ENCODE data around the gene PRUNE2.
A peak's percentile ranks its signal among the peaks of the same experiment; 100 is the strongest.

The PRUNE2 gene

DNA sequence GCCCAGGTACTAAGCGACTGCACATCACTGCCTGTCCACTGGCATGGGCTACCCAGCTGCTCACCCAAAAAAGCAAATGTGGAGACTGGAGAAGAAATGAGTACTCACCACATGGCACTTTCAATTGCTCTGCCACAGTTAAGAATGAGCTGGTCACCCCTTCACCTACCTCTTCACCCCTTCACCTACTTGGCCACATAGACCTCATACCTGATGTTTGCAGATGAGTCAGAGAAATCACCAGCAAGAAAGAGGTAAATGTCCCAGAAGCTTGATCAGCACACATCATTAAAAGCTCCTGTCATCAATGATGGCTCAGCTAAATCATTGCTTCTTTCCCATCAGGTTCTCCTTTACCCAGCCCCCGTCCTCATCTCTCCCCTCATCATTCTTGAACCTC is 7.6 kb upstream of the PRUNE2 start:
- no peak for DNase-seq (ENCODE audit: low spot score)
- POLR2A ChIA-PET (ENCODE audit: low non-redundant PET), result no interaction called here
- CTCF ChIA-PET, result no interaction called here
- H3K27ac ChIP-seq, result no peak overlapping the region
- TF ChIP-seq, protein P1, sequence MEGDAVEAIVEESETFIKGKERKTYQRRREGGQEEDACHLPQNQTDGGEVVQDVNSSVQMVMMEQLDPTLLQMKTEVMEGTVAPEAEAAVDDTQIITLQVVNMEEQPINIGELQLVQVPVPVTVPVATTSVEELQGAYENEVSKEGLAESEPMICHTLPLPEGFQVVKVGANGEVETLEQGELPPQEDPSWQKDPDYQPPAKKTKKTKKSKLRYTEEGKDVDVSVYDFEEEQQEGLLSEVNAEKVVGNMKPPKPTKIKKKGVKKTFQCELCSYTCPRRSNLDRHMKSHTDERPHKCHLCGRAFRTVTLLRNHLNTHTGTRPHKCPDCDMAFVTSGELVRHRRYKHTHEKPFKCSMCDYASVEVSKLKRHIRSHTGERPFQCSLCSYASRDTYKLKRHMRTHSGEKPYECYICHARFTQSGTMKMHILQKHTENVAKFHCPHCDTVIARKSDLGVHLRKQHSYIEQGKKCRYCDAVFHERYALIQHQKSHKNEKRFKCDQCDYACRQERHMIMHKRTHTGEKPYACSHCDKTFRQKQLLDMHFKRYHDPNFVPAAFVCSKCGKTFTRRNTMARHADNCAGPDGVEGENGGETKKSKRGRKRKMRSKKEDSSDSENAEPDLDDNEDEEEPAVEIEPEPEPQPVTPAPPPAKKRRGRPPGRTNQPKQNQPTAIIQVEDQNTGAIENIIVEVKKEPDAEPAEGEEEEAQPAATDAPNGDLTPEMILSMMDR (conservative IDR thresholded peaks at IDR 0.05; ENCODE audit: low read depth), result no peak

DNA sequence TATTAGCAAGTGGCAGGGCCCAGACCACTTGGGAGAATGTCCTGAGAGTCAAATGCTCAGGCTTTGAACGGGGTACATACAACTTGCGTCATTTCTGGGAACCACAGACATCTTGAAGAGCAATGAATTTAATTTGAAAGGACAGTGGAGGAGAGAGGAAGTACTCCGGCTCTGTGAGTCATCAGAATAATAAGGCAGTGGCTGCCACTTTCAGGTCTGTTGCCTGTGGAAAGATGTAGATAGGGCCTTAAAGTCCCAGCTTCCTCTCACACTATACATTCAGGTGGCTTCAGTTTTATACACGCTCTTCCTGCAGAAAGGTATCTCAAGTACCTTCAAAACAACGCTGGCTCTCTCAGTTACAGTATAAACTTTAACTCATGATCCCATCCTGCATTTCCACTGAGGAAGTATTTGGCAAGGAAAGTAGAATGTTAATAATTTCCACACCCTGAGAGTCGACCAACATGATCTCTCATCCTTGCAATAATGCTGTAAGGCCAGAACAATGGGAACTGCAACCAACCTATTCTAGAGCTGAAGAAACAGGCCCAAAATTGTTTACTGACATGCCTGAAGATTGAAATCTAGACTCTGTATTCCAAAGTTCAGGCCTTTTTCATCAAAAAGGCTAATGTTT is 6.8 kb upstream of the PRUNE2 start:
- no peak overlapping the region for H3K27ac ChIP-seq
- TF ChIP-seq, protein P1 (conservative IDR thresholded peaks at IDR 0.05; ENCODE audit: low read depth), result no peak
- POLR2A ChIA-PET (ENCODE audit: low non-redundant PET), result no interaction called here
- DNase-seq (ENCODE audit: low spot score), result peak; percentile 31
- CTCF ChIA-PET, result interaction anchor here (0.7 to 1.0 kb wide), 2 partner anchors 75 to 86 kb away, joined by 3 read pairs; no protein-coding TSS in a partner anchor

DNA sequence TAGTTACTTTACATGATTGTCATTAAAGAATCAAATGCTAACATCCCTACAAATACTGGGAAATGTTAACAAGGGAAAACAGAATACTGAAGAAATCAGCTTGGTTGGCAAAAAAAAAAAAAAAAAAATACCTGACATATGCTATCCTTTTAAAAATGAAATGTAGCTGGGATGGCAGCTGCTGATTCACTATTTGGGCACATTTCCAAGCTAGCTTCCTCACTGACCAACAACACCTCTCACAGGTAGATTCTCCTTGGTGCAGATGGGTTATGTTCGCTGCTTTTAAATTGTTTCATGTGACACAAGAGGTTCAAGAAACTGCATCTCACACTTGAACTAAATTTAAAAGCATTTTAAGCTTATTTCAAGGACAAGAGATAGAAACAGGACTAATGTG is 6.1 kb upstream of the PRUNE2 start:
- TF ChIP-seq, protein P1 (conservative IDR thresholded peaks at IDR 0.05; ENCODE audit: low read depth), result no peak
- peak; percentile 56 for DNase-seq (ENCODE audit: low spot score)
- ChIA-PET CTCF (interaction anchor here (0.6 to 1.0 kb wide), 3 partner anchors 10 to 85 kb away, joined by 3 to 4 read pairs (median 3); no protein-coding TSS in a partner anchor), POLR2A (ENCODE audit: low non-redundant PET) (interaction anchor here (0.7 kb wide), 1 partner anchor 210 kb away, joined by 3 read pairs; no protein-coding TSS in a partner anchor)
- H3K27ac ChIP-seq, result no peak overlapping the region

DNA sequence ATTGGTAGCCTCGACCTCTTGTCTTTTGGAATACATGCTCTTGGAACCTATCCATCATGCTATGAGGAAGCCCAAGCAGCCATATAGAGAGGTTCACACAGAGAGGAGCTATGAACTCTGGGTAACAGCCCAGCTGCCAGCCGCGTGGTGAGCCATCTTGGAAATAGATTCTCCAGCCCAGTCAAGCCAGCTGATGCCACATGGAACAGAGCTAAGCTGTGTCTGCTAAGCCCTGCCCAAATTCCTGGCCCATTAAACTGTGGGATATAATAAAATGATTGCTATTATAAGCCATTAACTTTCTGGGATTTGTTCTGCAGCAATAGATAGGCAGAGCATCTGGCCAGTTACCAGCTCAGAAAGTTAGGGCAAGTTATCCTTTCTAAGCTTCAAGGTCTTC is 4.9 kb upstream of the PRUNE2 start:
- TF ChIP-seq, protein P1 (conservative IDR thresholded peaks at IDR 0.05; ENCODE audit: low read depth), result no peak
- ChIA-PET POLR2A (ENCODE audit: low non-redundant PET) (no interaction called here), CTCF (no interaction called here)
- no peak overlapping the region for H3K27ac ChIP-seq
- no peak for DNase-seq (ENCODE audit: low spot score)

DNA sequence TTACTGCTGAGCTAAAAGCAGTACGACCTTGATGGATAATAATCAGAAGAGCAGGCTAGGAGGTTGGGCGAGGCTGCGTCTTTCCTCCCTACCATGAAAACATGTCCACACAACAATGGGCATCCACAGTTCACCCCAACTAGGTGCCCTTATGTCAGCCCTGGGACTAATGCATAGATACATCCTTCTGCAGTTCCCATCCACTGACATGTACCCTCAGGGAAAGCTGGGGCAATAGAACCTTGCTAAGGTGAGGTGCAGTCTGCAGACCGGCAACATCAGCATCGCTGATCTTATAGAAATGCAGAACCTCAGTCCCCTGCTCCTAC is 697 bp upstream of the PRUNE2 start:
- CTCF ChIA-PET, result no interaction called here
- H3K27ac ChIP-seq, result no peak overlapping the region
- TF ChIP-seq, protein P1 (conservative IDR thresholded peaks at IDR 0.05; ENCODE audit: low read depth), result no peak
- no peak for DNase-seq (ENCODE audit: low spot score)
- POLR2A ChIA-PET (ENCODE audit: low non-redundant PET), result no interaction called here

DNA sequence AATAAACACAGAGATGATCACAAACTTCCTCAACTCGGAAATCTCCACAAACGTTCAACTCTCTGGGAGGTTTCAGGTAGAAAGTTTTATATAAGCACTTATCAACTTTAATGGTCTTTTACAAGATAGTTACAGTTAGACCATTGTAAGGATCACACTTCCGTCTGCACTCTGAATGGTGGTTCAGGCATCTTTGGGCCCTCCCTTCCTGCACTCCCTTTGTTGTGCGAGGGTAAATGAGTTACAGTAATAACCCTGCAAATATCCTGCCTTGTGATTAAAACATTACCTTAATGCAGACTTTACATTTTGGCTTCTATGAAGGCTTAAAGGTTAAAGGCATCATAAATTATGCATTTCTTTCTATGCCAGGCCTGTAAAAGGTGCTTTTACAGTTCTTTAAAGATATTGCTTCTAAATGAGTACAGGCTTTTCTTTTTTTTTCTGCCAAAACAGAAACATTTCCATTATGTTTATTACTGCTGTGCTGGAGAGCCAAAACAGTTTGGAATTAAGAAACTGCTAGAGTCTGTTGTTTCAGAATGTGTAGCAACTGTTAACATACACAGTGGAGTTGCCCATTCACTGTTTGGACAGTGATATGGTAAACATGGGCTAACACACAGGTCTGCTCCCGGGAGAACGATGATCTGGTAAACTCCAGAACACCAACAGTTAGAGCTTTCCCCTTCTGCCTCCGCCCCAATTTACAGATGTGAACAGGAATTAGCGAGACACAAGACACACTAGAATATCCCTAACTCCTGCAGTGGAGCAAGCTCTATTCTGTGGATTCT is 1.1 kb downstream of the PRUNE2 start:
- H3K27ac ChIP-seq, result no peak overlapping the region
- ChIA-PET POLR2A (ENCODE audit: low non-redundant PET) (no interaction called here), CTCF (interaction anchor here (0.6 to 1.2 kb wide), 3 partner anchors 13 to 159 kb away, joined by 3 to 4 read pairs (median 3); no protein-coding TSS in a partner anchor)
- TF ChIP-seq, protein P1 (conservative IDR thresholded peaks at IDR 0.05; ENCODE audit: low read depth), result no peak
- no peak for DNase-seq (ENCODE audit: low spot score)
